Thymus (tissue), 11 donors: ENCODE results near the gene ADAM17. TPM values are rescaled to one million over a fixed set of nuclear protein-coding genes. Genes with fewer than 3 reads are reported as not detected.
"Not testable (repeated sequence)": the region's sequence is repeated elsewhere in the genome, so short reads cannot be mapped to it uniquely, and the experiment has no call there.

ENCODE experiments used
- DNase-seq, 9 donors: peaks; one replicate each; pipeline ENCODE4 v3.0.0-alpha.2; 2013; ENCODE audit warnings: low spot score in 9 of 9, low read depth in 6 of 9, missing footprints in 1 of 9
- H3K27ac ChIP-seq, 2 donors: one replicate each; pipeline ENCODE4 v1.5.1; 2013; ENCODE audit warnings: control low read depth in 1 of 2, low read depth in 1 of 2, low read length in 1 of 2, mild to moderate bottlenecking in 1 of 2, moderate library complexity in 1 of 2
- H3K27me3 ChIP-seq, 2 donors: one replicate each; pipeline ENCODE4 v1.5.1; 2013; ENCODE audit warnings: low read length in 1 of 2; ENCODE audit not compliant: control insufficient read depth in 2 of 2, insufficient read depth in 1 of 2
- H3K36me3 ChIP-seq, 2 donors: one replicate each; pipeline ENCODE4 v1.5.1; 2013; ENCODE audit warnings: low read length in 1 of 2, mild to moderate bottlenecking in 1 of 2, moderate library complexity in 1 of 2; ENCODE audit not compliant: control insufficient read depth in 2 of 2, insufficient read depth in 2 of 2
- H3K4me1 ChIP-seq, 2 donors: one replicate each; pipeline ENCODE4 v1.5.1; 2013; ENCODE audit warnings: low read length in 2 of 2; ENCODE audit not compliant: control insufficient read depth in 2 of 2, insufficient read depth in 2 of 2
- H3K4me3 ChIP-seq, 2 donors: one replicate each; pipeline ENCODE4 v1.5.1; 2013; ENCODE audit warnings: low read length in 2 of 2, control low read depth in 1 of 2, mild to moderate bottlenecking in 1 of 2
- H3K9me3 ChIP-seq, 2 donors: one replicate each; pipeline ENCODE4 v1.5.1; 2013; ENCODE audit warnings: low read length in 1 of 2, mild to moderate bottlenecking in 1 of 2; ENCODE audit not compliant: control insufficient read depth in 2 of 2, insufficient read depth in 1 of 2
- WGBS: extraction: QIAGEN DNeasy Blood & Tissue Kit; methylation state at CpG from one replicate; pipeline ENCODE4 v1.1.7; 2013; 5-methylcytosine and 5-hydroxymethylcytosine counted together
- polyA plus RNA-seq: library from polyadenylated mRNA; stranded (reverse); fragments of 200-250 nt; gene quantifications from one replicate; pipeline ENCODE4 v1.2.3, GENCODE V29; 2013
- total RNA-seq: library from RNA; stranded (reverse); fragments of 120-200 nt; gene quantifications from one replicate; pipeline ENCODE4 v1.2.4, GENCODE V29; 2013
- donor health status: healthy.

Gene ADAM17
- total and polyA plus RNA-seq, 2 donors: 14.0 to 16.7 TPM

DNA sequence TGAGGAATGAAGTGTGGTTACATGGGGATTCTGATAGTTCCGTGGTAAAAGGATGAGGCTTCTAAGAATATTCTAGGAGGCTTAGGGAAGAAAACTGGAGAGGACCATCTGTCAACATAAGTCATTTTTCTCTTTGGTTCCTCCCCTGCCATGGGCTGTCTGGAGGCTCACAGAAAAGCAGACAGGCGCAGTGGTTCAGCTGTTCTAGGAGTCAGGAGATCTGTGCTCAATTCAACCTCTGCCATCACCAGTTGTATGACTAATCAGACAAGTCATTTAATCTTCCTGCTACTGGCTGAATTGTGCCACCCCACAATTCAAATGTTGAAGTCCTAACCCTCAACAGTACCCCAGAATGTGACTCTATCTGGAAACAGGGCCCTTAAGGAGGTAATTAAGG lies 36.4 kb downstream of the ADAM17 start:
- Histone ChIP-seq H3K4me3 (no peak overlapping the region), H3K9me3 (no peaks in the 10 kb centered on the region), H3K4me1 (no peaks in the 10 kb centered on the region), H3K27ac (no peak overlapping the region), H3K27me3 (no peaks in the 10 kb centered on the region), H3K36me3 (peaks cover 27 to 56% of the 10 kb centered on the region in 2 donors)
- DNase-seq: no peak
- over 99% methylated on average over 2 of the region's 2 CpGs for WGBS

DNA sequence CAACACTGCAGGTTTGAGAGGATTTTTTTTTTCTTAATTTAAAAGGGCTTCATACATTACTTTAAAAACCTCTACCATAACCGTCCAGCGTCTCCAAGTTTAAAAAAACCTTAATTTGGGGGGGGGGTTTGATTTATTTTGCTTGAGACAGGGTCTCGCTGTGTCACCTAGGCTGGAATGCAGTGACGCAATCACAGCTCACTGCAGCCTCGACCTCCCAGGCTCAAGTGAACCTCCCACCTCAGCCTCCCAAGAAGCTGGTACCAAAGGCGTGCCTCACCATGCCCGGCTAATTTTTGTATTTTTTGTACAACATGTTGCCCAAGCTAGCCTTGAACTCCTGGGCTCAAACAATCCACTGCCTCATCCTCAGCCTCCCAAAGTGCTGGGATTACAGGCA lies 36.9 kb downstream of the ADAM17 start:
- Histone ChIP-seq H3K36me3 (peaks cover 27 to 52% of the 10 kb centered on the region in 2 donors), H3K9me3 (no peaks in the 10 kb centered on the region), H3K27me3 (no peaks in the 10 kb centered on the region), H3K4me3 (no peak overlapping the region), H3K27ac (no peak overlapping the region), H3K4me1 (no peaks in the 10 kb centered on the region)
- DNase-seq: no peak
- 99% methylated on average over 7 of the region's 7 CpGs for WGBS

DNA sequence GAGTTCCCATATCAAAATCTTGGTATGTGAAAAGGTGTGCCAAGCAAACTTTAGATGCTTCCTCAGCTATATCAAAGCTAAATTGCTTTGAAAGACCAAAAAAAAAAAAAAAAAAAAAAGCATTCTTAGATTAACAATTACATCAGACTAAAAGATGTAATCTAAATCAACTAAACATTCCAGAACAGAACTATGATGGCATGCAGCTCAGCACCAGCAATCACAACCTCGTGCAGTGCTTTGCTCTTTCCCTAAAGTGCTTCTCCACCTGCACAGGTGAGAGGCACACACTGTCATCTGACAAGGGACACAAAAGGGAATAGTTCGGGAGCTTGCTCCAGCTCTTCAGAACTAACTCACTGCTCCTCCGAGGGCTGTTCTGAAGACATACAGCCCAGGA lies 37.5 kb downstream of the ADAM17 start:
- no peak for DNase-seq
- no peak overlapping the region for H3K27ac ChIP-seq
- H3K4me3 ChIP-seq: no peak overlapping the region
- H3K27me3 ChIP-seq: no peaks in the 10 kb centered on the region
- WGBS: 96% methylated on average over 3 of the region's 3 CpGs
- H3K36me3 ChIP-seq: peaks cover 33 to 54% of the 10 kb centered on the region in 2 donors
- H3K9me3 ChIP-seq: no peaks in the 10 kb centered on the region
- H3K4me1 ChIP-seq: no peaks in the 10 kb centered on the region

DNA sequence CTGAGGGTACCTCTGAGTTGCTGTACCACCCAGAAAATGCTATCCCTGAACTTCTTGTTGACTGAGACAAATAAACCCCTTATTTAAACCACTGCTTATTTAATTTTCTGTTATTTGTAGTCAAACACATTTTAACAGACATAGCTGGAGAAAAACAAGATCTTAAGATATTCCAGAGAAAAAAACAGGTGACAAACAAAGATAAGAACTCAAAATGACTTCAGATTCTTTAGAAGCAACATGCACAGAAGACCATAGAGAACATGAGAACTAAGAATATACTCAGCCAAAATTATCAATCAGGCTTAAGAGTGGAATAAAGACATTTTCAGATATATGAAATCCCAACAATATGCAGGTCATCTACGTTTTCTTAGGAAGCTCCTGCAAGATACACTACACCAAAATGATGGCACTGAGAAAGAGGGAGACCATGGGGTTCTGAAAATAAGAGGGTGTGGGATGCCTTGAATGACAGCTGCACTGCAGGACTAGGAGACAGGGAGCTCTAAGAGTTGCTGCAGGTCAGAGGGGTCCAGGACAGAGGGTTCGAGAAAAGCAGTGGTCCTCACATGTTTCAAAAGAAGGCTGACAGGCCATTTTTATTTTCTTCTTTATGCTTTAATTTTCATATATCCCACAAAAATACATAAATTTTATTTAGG lies 38.4 kb downstream of the ADAM17 start:
- DNase-seq: no peak
- Histone ChIP-seq H3K9me3 (no peaks in the 10 kb centered on the region), H3K27ac (no peak overlapping the region), H3K4me3 (no peak overlapping the region), H3K36me3 (peaks cover 41 to 61% of the 10 kb centered on the region in 2 donors), H3K27me3 (no peaks in the 10 kb centered on the region), H3K4me1 (no peaks in the 10 kb centered on the region)
- 72% methylated on average over 2 of the region's 2 CpGs for WGBS

DNA sequence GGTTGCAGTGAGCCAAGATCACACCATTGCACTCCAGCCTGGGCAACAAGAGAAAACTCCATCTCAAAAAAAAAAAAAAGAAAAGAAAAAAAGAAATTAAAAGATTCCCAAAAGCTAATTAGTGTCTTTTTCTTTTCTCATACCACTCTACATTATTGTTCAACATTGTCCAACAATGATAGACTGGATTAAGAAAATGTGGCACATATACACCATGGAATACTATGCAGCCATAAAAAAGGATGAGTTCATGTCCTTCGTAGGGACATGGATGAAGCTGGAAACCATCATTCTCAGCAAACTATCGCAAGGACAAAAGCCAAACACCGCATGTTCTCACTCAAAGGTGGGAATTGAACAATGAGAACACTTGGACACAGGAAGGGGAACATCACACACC lies 41.7 kb downstream of the ADAM17 start:
- not testable (repeated sequence) for DNase-seq, H3K27me3 ChIP-seq, H3K9me3 ChIP-seq, H3K4me3 ChIP-seq, H3K27ac ChIP-seq, H3K4me1 ChIP-seq
- WGBS: 98% methylated on average over 3 of the region's 3 CpGs
- H3K36me3 ChIP-seq: peaks cover 33 to 42% of the 10 kb centered on the region in 2 donors

DNA sequence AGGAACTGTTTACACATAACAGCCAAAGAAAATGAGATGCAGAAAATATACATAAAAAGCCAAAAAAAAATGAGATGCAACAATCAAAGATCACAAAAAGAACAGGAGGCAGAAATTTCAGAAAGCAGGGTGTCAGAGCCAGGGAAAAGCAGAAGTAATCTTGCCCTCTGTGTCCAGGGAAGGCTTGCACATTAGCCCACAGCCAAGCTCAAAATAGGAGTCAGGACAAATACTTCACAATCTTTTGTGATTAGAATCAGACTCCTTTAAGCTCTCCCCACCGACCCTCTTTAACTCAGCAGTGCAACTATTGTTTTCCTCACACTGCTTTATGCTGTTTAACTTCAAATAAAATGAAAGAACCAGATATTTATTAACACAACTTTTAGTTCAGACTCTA lies 46.7 kb downstream of the ADAM17 start:
- H3K36me3 ChIP-seq: peaks cover 48 to 49% of the 10 kb centered on the region in 2 donors
- no peak overlapping the region for H3K27ac ChIP-seq
- no peak overlapping the region for H3K4me3 ChIP-seq
- 36% methylated on average over 1 of the region's 1 CpG for WGBS
- no peak for DNase-seq
- no peaks in the 10 kb centered on the region for H3K9me3 ChIP-seq
- no peaks in the 10 kb centered on the region for H3K4me1 ChIP-seq
- H3K27me3 ChIP-seq: no peaks in the 10 kb centered on the region

DNA sequence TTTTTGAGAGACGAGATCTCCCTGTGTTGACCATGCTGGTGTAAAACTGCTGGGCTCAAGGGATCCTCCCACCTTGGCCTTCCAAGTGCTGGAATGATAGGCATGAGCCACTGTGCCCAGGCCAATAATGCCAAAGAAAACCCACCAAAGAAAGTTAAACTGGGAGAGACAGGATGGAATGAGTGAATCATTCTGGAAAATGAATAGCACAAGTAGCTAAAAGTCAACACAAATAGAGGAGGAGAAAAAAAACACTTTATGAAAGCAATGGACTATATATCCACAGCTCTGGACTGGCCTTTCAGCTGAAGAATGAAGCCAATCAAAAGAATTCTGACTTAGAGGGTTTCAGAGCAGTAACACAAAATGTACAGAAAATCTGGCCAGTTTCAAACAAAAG lies 57.4 kb downstream of the ADAM17 start:
- Histone ChIP-seq H3K9me3 (no peaks in the 10 kb centered on the region), H3K4me1 (no peaks in the 10 kb centered on the region), H3K36me3 (peaks cover 55 to 67% of the 10 kb centered on the region in 2 donors), H3K27me3 (no peaks in the 10 kb centered on the region), H3K4me3 (no peak overlapping the region), H3K27ac (no peak overlapping the region)
- WGBS: 97% methylated on average over 1 of the region's 1 CpG
- DNase-seq: no peak

DNA sequence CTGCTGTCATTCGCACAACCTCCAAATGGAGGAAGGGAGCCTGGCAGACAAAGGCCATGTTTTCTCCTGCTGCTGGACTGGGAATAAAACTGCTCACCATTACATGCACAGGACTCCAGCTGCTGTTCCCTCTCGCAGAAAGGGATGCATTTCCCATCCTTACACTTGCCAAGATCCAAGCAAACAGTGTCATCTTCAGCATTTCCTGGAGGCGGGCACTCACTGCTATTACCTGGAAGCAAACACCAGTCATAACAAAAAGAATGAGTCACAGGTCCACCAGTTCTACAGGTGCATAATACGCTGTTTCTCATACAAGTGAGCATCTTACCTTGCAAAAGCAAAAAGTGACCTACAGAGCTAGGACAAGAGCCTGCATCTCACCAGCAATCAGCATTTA lies 58.6 kb downstream of the ADAM17 start:
- Histone ChIP-seq H3K27ac (no peak overlapping the region), H3K4me1 (no peaks in the 10 kb centered on the region), H3K36me3 (peaks cover 57 to 73% of the 10 kb centered on the region in 2 donors), H3K9me3 (no peaks in the 10 kb centered on the region), H3K4me3 (no peak overlapping the region), H3K27me3 (no peaks in the 10 kb centered on the region)
- DNase-seq: no peak
- WGBS: over 99% methylated on average over 4 of the region's 4 CpGs

DNA sequence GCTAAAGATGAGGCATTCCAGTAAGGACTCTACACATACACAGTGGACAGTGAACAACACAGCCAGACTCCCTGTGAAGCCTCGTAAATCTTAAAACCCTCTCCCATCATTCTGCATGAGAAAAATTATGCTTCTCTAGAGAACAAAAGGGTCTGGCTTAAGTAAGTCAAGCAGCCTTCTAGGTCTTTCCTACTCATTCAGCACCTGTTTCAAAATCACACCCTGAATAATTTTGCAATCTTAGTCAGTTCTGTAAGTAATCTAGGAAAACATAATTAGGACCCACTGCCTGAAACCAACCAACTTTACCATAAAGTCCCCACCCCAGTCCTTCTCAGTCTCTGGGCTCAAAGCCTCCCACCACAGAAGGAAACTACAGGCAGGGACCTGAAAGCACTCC lies 61.5 kb downstream of the ADAM17 start:
- Histone ChIP-seq H3K4me1 (no peaks in the 10 kb centered on the region), H3K9me3 (no peaks in the 10 kb centered on the region), H3K27me3 (no peaks in the 10 kb centered on the region), H3K4me3 (no peak overlapping the region), H3K27ac (no peak overlapping the region), H3K36me3 (peaks cover 70 to 88% of the 10 kb centered on the region in 2 donors)
- WGBS: 98% methylated on average over 1 of the region's 1 CpG
- DNase-seq: no peak
